GM21786 (cell line): ENCODE data around the gene SEMA6D.

ENCODE experiments used
- ATAC-seq: cut with Tn5 transposase; IDR thresholded peaks from one replicate; pipeline ENCODE4 v1.9.1; 2021; ENCODE audit not compliant: unreplicated experiment

The SEMA6D gene

GRCh38 chr15:47742334-47742733 is 25.0 kb downstream of the SEMA6D start:
- no peak for ATAC-seq

- no peak for ATAC-seq
These were observed 25.4 kb downstream of the SEMA6D start for GRCh38 chr15:47742742-47743141.

- no peak for ATAC-seq
These were observed 26.1 kb downstream of the SEMA6D start for GRCh38 chr15:47743385-47743784.

- ATAC-seq: no peak
These were observed 26.6 kb downstream of the SEMA6D start for GRCh38 chr15:47743886-47744285.

- ATAC-seq: no peak
These were observed 27.2 kb downstream of the SEMA6D start for GRCh38 chr15:47744496-47744895.

GRCh38 chr15:47744973-47745372 is 27.7 kb downstream of the SEMA6D start:
- ATAC-seq: no peak

GRCh38 chr15:47746516-47746915 is 29.2 kb downstream of the SEMA6D start:
- ATAC-seq: no peak

- ATAC-seq: no peak
These were observed 32.9 kb downstream of the SEMA6D start for GRCh38 chr15:47750030-47750739.

- ATAC-seq: no peak
These were observed 33.5 kb downstream of the SEMA6D start for GRCh38 chr15:47750740-47751262.

GRCh38 chr15:47753591-47753990 is 36.3 kb downstream of the SEMA6D start:
- no peak for ATAC-seq

- ATAC-seq: no peak
These were observed 37.0 kb downstream of the SEMA6D start for GRCh38 chr15:47754312-47754711.

GRCh38 chr15:47755941-47756340 is 38.6 kb downstream of the SEMA6D start:
- no peak for ATAC-seq

GRCh38 chr15:47756872-47757271 is 39.6 kb downstream of the SEMA6D start:
- ATAC-seq: no peak

- no peak for ATAC-seq
These were observed 40.0 kb downstream of the SEMA6D start for GRCh38 chr15:47757331-47757730.

GRCh38 chr15:47762621-47763020 is 45.3 kb downstream of the SEMA6D start:
- ATAC-seq: no peak

- no peak for ATAC-seq
These were observed 47.4 kb downstream of the SEMA6D start for GRCh38 chr15:47764666-47765065.

- no peak for ATAC-seq
These were observed 49.1 kb downstream of the SEMA6D start for GRCh38 chr15:47766406-47766805.

GRCh38 chr15:47767035-47767434 is 49.7 kb downstream of the SEMA6D start:
- ATAC-seq: no peak

- no peak for ATAC-seq
These were observed 51.4 kb downstream of the SEMA6D start for GRCh38 chr15:47768735-47769134.

- ATAC-seq: no peak
These were observed 51.9 kb downstream of the SEMA6D start for GRCh38 chr15:47769166-47769565.

GRCh38 chr15:47773143-47773542 is 55.8 kb downstream of the SEMA6D start:
- ATAC-seq: no peak

- ATAC-seq: no peak
These were observed 61.0 kb downstream of the SEMA6D start for GRCh38 chr15:47778263-47778770.

- no peak for ATAC-seq
These were observed 63.7 kb downstream of the SEMA6D start for GRCh38 chr15:47780971-47781370.
